HG03565 (cell line): ENCODE measurements around the gene ZYG11A.
A peak's percentile ranks its signal among the peaks of the same experiment; 100 is the strongest.

Experiments used
- ATAC-seq: cut with Tn5 transposase; IDR thresholded peaks from one replicate; pipeline ENCODE4 v1.9.1; 2021; ENCODE audit warnings: mild to moderate bottlenecking, moderate library complexity; ENCODE audit not compliant: unreplicated experiment

Gene ZYG11A

DNA sequence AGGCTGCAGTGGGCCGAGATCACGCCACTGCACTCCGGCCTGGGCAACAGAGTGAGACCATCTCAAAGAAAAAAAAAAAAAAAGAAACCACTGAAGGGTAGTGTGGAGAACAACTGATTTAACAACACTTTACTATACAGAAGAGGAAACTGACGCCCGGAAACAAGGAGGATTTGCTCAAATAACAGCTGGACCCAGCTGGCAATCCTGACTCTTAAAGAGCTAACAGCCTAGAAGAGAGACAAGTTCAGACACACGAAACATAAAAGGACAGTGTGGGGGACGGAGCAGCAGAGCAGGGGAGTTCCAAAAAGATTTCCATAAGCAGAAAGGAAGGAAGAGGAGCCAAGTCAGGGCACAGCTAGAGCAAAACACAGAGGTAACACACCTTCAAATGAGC, 74.6 kb downstream of the ZYG11A start:
- no peak for ATAC-seq

DNA sequence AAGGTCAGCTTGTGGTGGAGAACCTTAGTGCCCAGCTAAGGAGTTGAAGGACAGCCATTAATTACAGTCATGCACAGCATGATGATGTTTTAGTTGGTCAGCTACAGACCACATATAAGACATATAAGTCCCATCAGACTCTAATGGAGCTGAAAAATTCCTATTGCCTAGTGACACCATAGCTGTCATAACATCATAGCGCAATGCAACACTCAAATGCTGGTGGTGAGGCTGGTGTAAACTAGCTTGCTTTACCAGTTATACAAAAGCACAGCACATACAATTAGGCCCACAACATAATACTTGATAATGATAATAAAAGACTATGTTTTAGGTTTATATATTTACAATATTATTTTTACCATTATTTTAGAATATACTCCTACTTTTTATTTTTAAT, 75.0 kb downstream of the ZYG11A start:
- ATAC-seq: no peak

GRCh38 chr1:52918201-52918600, 75.6 kb downstream of the ZYG11A start:
- ATAC-seq: no peak

GRCh38 chr1:52919051-52919722, 76.6 kb downstream of the ZYG11A start:
- no peak for ATAC-seq

DNA sequence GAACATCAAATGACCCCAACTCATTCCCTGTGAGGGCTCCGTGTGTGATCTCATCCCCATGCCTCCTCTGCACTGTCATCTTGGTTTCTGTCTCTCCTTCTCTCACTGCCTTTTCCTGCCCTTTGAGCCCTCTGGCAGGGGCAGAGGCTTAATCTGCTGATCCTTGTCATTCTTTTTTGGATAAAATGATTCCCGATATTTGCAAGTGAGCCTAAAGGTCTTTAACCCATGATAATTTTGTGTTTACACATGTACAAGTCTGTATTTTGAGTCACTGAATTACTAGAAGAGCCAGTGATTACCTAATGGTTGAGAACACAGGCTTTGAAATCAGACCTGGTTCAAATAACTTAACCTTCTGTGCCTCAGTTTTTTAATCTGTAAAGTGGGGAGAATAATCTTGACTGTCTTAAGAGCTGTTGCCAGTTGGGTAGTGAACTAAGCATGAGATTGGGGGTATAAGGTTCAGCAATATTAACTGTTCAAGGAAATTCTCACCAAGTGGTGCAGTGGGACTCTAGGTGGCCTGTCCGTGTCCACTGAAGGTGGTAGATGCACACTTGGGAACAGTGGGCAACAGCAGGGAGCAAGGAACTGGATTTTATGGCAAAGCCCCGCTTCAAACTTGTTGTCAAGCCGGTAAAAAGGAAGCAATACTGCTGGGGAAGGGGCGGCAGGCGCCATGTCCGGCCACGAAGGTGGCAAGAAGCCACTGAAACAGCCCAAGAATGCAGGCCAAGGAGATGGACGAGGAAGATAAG, 77.3 kb downstream of the ZYG11A start:
- ATAC-seq: no peak

DNA sequence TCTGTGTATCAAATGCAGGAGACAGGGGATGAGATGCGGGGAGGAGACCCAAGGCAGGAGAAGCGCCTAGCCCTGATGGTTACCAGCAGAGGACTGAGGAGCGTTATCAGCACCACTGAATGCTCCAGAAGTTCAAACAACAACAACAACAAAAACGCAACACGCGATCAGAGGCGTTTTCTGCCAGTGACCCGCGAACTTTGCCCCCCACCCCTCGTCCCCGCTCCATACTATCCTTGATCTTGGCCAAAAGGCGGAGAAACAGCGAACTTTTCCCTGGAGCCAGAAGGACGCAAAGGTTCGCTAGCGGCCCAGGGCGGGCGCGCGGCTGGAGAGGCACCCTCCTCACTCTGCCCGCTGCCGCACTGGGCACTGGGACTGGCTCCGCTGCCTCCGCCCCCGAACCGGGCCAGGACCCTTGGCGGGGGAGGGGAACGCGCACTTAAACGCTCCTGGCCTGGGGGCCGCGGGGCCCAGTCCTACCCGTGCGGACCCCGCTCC, 78.3 kb downstream of the ZYG11A start:
- ATAC-seq: no peak

DNA sequence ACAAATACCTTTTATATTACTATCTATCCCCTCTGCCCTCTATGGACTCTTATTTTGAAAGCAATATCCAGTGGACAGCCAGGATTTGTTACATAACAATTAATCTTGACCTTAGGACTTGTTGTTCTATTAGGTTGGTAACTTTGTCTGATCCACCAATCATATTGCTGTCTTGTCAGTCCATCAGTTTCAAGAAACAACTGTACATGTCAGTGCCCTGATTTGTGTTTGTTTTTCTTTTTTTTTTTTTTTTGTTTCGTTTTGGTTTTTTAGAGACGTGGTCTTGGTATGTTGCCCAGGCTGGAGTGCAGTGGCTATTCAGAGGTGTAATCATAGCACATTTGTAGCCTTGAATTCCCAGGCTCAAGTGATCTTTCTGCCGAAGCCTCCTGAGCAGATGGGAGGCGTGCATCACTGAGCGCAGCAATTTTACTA, 83.0 kb downstream of the ZYG11A start:
- no peak for ATAC-seq

GRCh38 chr1:52926864-52927211, 84.3 kb downstream of the ZYG11A start:
- ATAC-seq: peak; percentile 23

DNA sequence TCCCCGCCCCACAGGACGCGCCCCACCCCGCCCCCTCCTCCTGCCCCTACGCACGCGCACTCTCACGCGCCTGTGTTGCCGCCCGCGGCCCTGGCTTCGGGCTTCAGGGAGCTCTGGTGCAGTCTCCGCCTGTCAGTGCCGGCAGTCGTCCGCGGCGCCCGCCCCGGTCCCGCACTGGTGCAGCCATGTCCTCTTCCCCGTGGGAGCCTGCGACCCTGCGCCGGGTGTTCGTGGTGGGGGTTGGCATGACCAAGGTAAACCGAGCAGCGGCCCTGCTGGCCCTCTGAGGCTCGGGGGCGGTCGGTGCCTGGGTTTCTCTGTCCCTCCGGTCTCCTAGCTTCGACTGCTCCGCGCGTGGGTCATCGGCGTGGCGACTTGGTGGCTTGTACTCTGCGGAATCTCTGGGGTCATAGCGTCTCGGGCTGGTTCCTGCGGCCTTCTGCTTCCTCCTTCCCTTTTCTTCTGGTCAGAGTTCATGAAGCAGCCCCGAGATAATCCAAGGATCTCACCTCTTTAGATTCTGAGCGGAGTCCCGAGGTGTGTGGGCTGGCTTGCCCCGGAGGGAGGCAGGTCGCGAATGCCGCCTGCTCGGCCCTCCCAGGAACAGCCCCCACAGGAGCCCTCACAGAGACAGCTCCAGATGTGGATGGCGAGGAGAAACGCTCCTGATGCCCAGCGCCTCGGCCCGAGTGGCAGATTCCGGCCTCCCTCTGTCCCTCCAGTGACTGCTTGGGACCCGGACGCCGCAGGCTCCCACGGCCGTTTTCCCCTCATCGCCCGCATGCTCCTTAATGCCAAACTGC, 84.9 kb downstream of the ZYG11A start, which contains the start of gene SCP2:
Gene SCP2 (plus strand): TSS at position 65 of the 803 bp plus-strand sequence. CDS start 121 bp downstream, at position 186.
- ATAC-seq: peak; percentile 56

GRCh38 chr1:52928015-52928404, 85.5 kb downstream of the ZYG11A start:
- no peak for ATAC-seq

GRCh38 chr1:52929019-52929418, 86.5 kb downstream of the ZYG11A start:
- no peak for ATAC-seq

- ATAC-seq: no peak
Observed at GRCh38 chr1:52937433-52938182, 95.0 kb downstream of the ZYG11A start.

GRCh38 chr1:52938183-52938451, 95.6 kb downstream of the ZYG11A start:
- no peak for ATAC-seq

DNA sequence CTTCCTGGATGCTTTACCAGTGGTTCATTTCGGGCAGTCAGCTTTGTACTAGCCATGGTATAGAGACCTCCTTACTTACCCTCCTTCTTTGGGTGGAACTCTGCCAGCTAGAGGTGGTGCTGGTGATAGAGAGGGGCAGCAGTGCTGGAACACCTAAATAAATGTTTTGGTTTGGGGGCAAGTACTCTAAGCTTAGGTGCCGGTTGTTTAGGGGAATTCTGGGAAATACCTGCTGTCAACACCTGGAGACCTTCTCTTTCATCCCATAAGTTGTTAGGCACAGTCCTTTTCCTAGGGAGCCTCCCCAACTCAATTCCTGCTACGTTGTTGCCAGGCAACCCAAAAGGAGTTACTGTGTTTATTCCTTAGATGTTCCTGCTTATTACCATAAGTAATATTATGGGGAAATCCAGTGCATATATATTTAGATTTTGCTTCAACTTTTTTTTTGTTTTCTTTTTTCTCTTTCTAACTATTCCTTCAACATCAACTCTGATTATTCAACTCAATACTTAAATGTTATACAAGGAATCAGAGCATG, 101.4 kb downstream of the ZYG11A start:
- no peak for ATAC-seq

DNA sequence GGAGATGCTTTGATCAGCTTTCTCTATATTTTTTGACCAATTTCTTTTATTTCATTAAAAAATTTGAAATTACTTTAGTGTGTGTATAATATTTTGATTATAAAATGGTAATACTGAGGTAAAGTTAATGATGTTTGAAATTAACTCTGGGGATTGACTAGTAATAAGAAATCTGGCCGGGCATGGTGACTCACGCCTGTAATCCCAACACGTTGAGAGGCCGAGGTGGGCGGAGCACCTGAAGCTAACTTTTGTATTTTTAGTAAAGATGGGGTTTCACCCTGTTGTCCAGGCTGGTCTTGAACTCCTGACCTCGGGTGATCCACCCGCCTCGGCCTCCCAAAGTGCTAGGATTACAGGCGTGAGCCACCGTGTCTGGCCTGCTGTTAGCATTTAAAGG, 102.0 kb downstream of the ZYG11A start:
- no peak for ATAC-seq
